Activated T-cell treated with anti-CD3 and anti-CD28 coated beads for 24 hours (primary cell): ENCODE data around the gene CHN1.

ENCODE experiments used
- DNase-seq: peaks from one replicate; pipeline ENCODE4 v3.0.0-alpha.2; 2020; ENCODE audit warnings: low read depth

Gene CHN1

GRCh38 chr2:174826051-174826450, 179.1 kb downstream of the CHN1 start:
- no peak for DNase-seq

GRCh38 chr2:174824068-174824467, 181.1 kb downstream of the CHN1 start:
- no peak for DNase-seq

- DNase-seq, result no peak
Measured at GRCh38 chr2:174821628-174822027, 183.6 kb downstream of the CHN1 start.

- DNase-seq, result no peak
Measured at GRCh38 chr2:174820361-174820760, 184.8 kb downstream of the CHN1 start.

GRCh38 chr2:174815526-174815925, 189.7 kb downstream of the CHN1 start:
- DNase-seq, result no peak

GRCh38 chr2:174812037-174812436, 193.1 kb downstream of the CHN1 start:
- no peak for DNase-seq

- DNase-seq, result no peak
Measured at GRCh38 chr2:174807931-174808330, 197.2 kb downstream of the CHN1 start.

GRCh38 chr2:174805803-174806202, 199.4 kb downstream of the CHN1 start:
- DNase-seq, result no peak

- DNase-seq, result no peak
Measured at GRCh38 chr2:174802459-174802858, 202.7 kb downstream of the CHN1 start.

GRCh38 chr2:174800436-174801205, 204.6 kb downstream of the CHN1 start:
- DNase-seq, result no peak

- no peak for DNase-seq
Measured at GRCh38 chr2:174798801-174799200, 206.4 kb downstream of the CHN1 start.

GRCh38 chr2:174797781-174798276, 207.4 kb downstream of the CHN1 start:
- DNase-seq, result no peak

- DNase-seq, result no peak
Measured at GRCh38 chr2:174796319-174796771, 208.8 kb downstream of the CHN1 start.

- DNase-seq, result no peak
Measured at GRCh38 chr2:174794851-174795374, 210.3 kb downstream of the CHN1 start.

- no peak for DNase-seq
Measured at GRCh38 chr2:174792309-174793025, 212.7 kb downstream of the CHN1 start.

- no peak for DNase-seq
Measured at GRCh38 chr2:174791746-174792280, 213.4 kb downstream of the CHN1 start.

GRCh38 chr2:174791020-174791419, 214.2 kb downstream of the CHN1 start:
- DNase-seq, result no peak

- no peak for DNase-seq
Measured at GRCh38 chr2:174789001-174789400, 216.2 kb downstream of the CHN1 start.

GRCh38 chr2:174788291-174788929, 216.8 kb downstream of the CHN1 start:
- no peak for DNase-seq

GRCh38 chr2:174787487-174788205, 217.5 kb downstream of the CHN1 start:
- no peak for DNase-seq

GRCh38 chr2:174786066-174786725, 219.0 kb downstream of the CHN1 start:
- no peak for DNase-seq
